ENCODE results near the gene ANXA4. TPM values are rescaled to one million over a fixed set of nuclear protein-coding genes. Genes with fewer than 3 reads are reported as not detected.
"Not testable (repeated sequence)": the region's sequence is repeated elsewhere in the genome, so short reads cannot be mapped to it uniquely, and the experiment has no call there.

Gene ANXA4
- total RNA-seq, 2 experiments from 2014 or later: 24.8 to 30.7 TPM

GRCh38 chr2:69704446-69704845 lies 37.5 kb upstream of the ANXA4 start:
- intact Hi-C loops (cut with DNase I, micrococcal nuclease): no loop called here
- no peak overlapping the region for H3K4me3 Mint-ChIP-seq
- DNase-seq (no peak), ATAC-seq (no peak)
- H3K36me3 Mint-ChIP-seq (ENCODE audit: low read depth): no peaks in the 10 kb centered on the region
- POLR2A ChIA-PET: no interaction called here
- CTCF ChIA-PET: interaction anchor here (1.4 to 1.6 kb wide), 2 partner anchors 9 to 140 kb away, joined by 3 to 4 read pairs; no protein-coding TSS in a partner anchor
- no peak overlapping the region for H3K27ac Mint-ChIP-seq
- no peaks in the 10 kb centered on the region for H3K27me3 Mint-ChIP-seq
- no peaks in the 10 kb centered on the region for H3K9me3 Mint-ChIP-seq (ENCODE audit: low read depth)
- peaks cover 11% of the 10 kb centered on the region for H3K4me1 Mint-ChIP-seq

- peaks cover 7% of the 10 kb centered on the region for H3K4me1 Mint-ChIP-seq
Observed at GRCh38 chr2:69709290-69709689, 32.6 kb upstream of the ANXA4 start.

GRCh38 chr2:69711971-69712370 lies 30.0 kb upstream of the ANXA4 start:
- no peak for ATAC-seq
- Mint-ChIP-seq H3K36me3 (ENCODE audit: low read depth) (no peaks in the 10 kb centered on the region), H3K27me3 (no peaks in the 10 kb centered on the region), H3K27ac (no peak overlapping the region), H3K4me1 (peaks cover 22% of the 10 kb centered on the region), H3K4me3 (no peak overlapping the region), H3K9me3 (ENCODE audit: low read depth) (no peaks in the 10 kb centered on the region)
- POLR2A ChIA-PET: no interaction called here
- intact Hi-C loops (cut with DNase I, micrococcal nuclease): loop anchor here in 1 of 2 experiments (5.0 kb wide), 2 partner anchors 95 to 335 kb away; no protein-coding TSS in a partner anchor
- DNase-seq: no peak
- CTCF ChIA-PET: interaction anchor here (1.2 to 3.2 kb wide), 3 partner anchors 13 to 67 kb away, joined by 3 to 10 read pairs (median 5); no protein-coding TSS in a partner anchor

More at GRCh38 chr2:69709290-69709689, 32.6 kb upstream of the ANXA4 start:
- Mint-ChIP-seq H3K36me3 (ENCODE audit: low read depth) (no peaks in the 10 kb centered on the region), H3K4me3 (no peak overlapping the region), H3K27me3 (no peaks in the 10 kb centered on the region), H3K27ac (no peak overlapping the region), H3K9me3 (ENCODE audit: low read depth) (no peaks in the 10 kb centered on the region)
- ATAC-seq (no peak), DNase-seq (no peak)
- intact Hi-C loops (cut with DNase I, micrococcal nuclease): no loop called here
- CTCF ChIA-PET: interaction anchor here (1.0 to 1.4 kb wide), 2 partner anchors 11 to 15 kb away, joined by 3 to 5 read pairs; no protein-coding TSS in a partner anchor
- POLR2A ChIA-PET: no interaction called here

- ATAC-seq (no peak), DNase-seq (no peak)
- no peak overlapping the region for H3K4me3 Mint-ChIP-seq
- H3K4me1 Mint-ChIP-seq: peaks cover 19% of the 10 kb centered on the region
- H3K36me3 Mint-ChIP-seq (ENCODE audit: low read depth): no peaks in the 10 kb centered on the region
- intact Hi-C loops (cut with DNase I, micrococcal nuclease): loop anchor here (1.0 to 5.0 kb wide), 8 partner anchors 39 to 339 kb away; partner anchors contain the start of gene AAK1 (in 1 of the 2)
- no peaks in the 10 kb centered on the region for H3K27me3 Mint-ChIP-seq
- ChIA-PET POLR2A (no interaction called here), CTCF (interaction anchor here (0.6 to 3.7 kb wide), 14 partner anchors 14 to 906 kb away, joined by 3 to 25 read pairs (median 4); no protein-coding TSS in a partner anchor)
- H3K27ac Mint-ChIP-seq: no peak overlapping the region
- no peaks in the 10 kb centered on the region for H3K9me3 Mint-ChIP-seq (ENCODE audit: low read depth)
Observed at GRCh38 chr2:69714024-69714423, 27.9 kb upstream of the ANXA4 start.

GRCh38 chr2:69714539-69715220 lies 27.3 kb upstream of the ANXA4 start:
- DNase-seq (peak; percentile 95), ATAC-seq (peak; percentile 88)
- POLR2A ChIA-PET; H3K9me3 Mint-ChIP-seq (ENCODE audit: low read depth); H3K36me3 Mint-ChIP-seq (ENCODE audit: low read depth); H3K27me3 Mint-ChIP-seq; H3K4me3 Mint-ChIP-seq: not testable (repeated sequence)
- intact Hi-C loops (cut with DNase I, micrococcal nuclease): loop anchor here (1.0 to 5.0 kb wide), 9 partner anchors 40 to 339 kb away; partner anchors contain the start of genes AAK1 (in 1 of the 2) and NFU1 (in 1 of the 2)
- CTCF ChIA-PET: interaction anchor here (0.7 to 3.7 kb wide), 18 partner anchors 9 to 213 kb away, joined by 3 to 25 read pairs (median 3); no protein-coding TSS in a partner anchor
- peaks cover 19% of the 10 kb centered on the region for H3K4me1 Mint-ChIP-seq
- peak overlapping the region; percentile 39 for H3K27ac Mint-ChIP-seq

- POLR2A ChIA-PET: interaction anchor here (0.7 kb wide), 2 partner anchors 8 to 72 kb away, joined by 3 read pairs; partner anchors contain the start of gene AAK1
- intact Hi-C loops (cut with DNase I, micrococcal nuclease): loop anchor here (2.0 to 5.0 kb wide), 4 partner anchors 41 to 333 kb away; partner anchors contain the start of gene NFU1 (in 1 of the 2)
Observed at GRCh38 chr2:69715964-69716363, 26.0 kb upstream of the ANXA4 start.

GRCh38 chr2:69716555-69717120 lies 25.3 kb upstream of the ANXA4 start:
- no peak overlapping the region for H3K27ac Mint-ChIP-seq
- intact Hi-C loops (cut with DNase I, micrococcal nuclease): loop anchor here in 1 of 2 experiments (5.0 kb wide), 1 partner anchor 279 kb away; the partner anchor contains the start of gene NFU1
- H3K4me1 Mint-ChIP-seq: peaks cover 16% of the 10 kb centered on the region
- H3K27me3 Mint-ChIP-seq: no peaks in the 10 kb centered on the region
- no peak overlapping the region for H3K4me3 Mint-ChIP-seq
- H3K9me3 Mint-ChIP-seq (ENCODE audit: low read depth): no peaks in the 10 kb centered on the region
- POLR2A ChIA-PET: interaction anchor here (0.7 kb wide), 1 partner anchor 73 kb away, joined by 3 read pairs; the partner anchor contains the start of gene AAK1
- no peak for ATAC-seq
- DNase-seq: no peak
- CTCF ChIA-PET: interaction anchor here (0.6 to 3.7 kb wide), 16 partner anchors 9 to 686 kb away, joined by 3 to 21 read pairs (median 4); no protein-coding TSS in a partner anchor
- H3K36me3 Mint-ChIP-seq (ENCODE audit: low read depth): no peaks in the 10 kb centered on the region

More at GRCh38 chr2:69715964-69716363, 26.0 kb upstream of the ANXA4 start:
- H3K9me3 Mint-ChIP-seq (ENCODE audit: low read depth): no peaks in the 10 kb centered on the region
- no peaks in the 10 kb centered on the region for H3K27me3 Mint-ChIP-seq
- H3K4me1 Mint-ChIP-seq: peaks cover 19% of the 10 kb centered on the region
- no peak overlapping the region for H3K4me3 Mint-ChIP-seq
- H3K27ac Mint-ChIP-seq: peak overlapping the region; percentile 15
- ATAC-seq: peak; percentile 84
- no peak for DNase-seq
- CTCF ChIA-PET: interaction anchor here (0.7 to 3.7 kb wide), 15 partner anchors 9 to 340 kb away, joined by 3 to 21 read pairs (median 4); no protein-coding TSS in a partner anchor
- H3K36me3 Mint-ChIP-seq (ENCODE audit: low read depth): no peaks in the 10 kb centered on the region

- ChIA-PET POLR2A (no interaction called here), CTCF (interaction anchor here (0.6 to 3.7 kb wide), 9 partner anchors 8 to 686 kb away, joined by 3 to 21 read pairs (median 5); no protein-coding TSS in a partner anchor)
- no peaks in the 10 kb centered on the region for H3K36me3 Mint-ChIP-seq (ENCODE audit: low read depth)
- DNase-seq (no peak), ATAC-seq (no peak)
- H3K27ac Mint-ChIP-seq: no peak overlapping the region
- intact Hi-C loops (cut with DNase I, micrococcal nuclease): loop anchor here in 1 of 2 experiments (5.0 kb wide), 1 partner anchor 280 kb away; the partner anchor contains the start of gene NFU1
- H3K4me1 Mint-ChIP-seq: peaks cover 15% of the 10 kb centered on the region
- no peaks in the 10 kb centered on the region for H3K9me3 Mint-ChIP-seq (ENCODE audit: low read depth)
- no peaks in the 10 kb centered on the region for H3K27me3 Mint-ChIP-seq
- H3K4me3 Mint-ChIP-seq: no peak overlapping the region
Observed at GRCh38 chr2:69717186-69717585, 24.7 kb upstream of the ANXA4 start.

GRCh38 chr2:69717861-69718273 lies 24.1 kb upstream of the ANXA4 start:
- ATAC-seq: no peak
- Mint-ChIP-seq H3K27me3 (no peaks in the 10 kb centered on the region), H3K27ac (no peak overlapping the region), H3K9me3 (ENCODE audit: low read depth) (no peaks in the 10 kb centered on the region), H3K36me3 (ENCODE audit: low read depth) (no peaks in the 10 kb centered on the region), H3K4me1 (peaks cover 15% of the 10 kb centered on the region), H3K4me3 (no peak overlapping the region)
- no peak for DNase-seq
- ChIA-PET CTCF (interaction anchor here (0.8 to 3.7 kb wide), 4 partner anchors 98 to 179 kb away, joined by 3 to 19 read pairs (median 4); no protein-coding TSS in a partner anchor), POLR2A (no interaction called here)
- intact Hi-C loops (cut with DNase I, micrococcal nuclease): loop anchor here in 1 of 2 experiments (5.0 kb wide), 1 partner anchor 281 kb away; the partner anchor contains the start of gene NFU1

GRCh38 chr2:69718338-69718965 lies 23.5 kb upstream of the ANXA4 start:
- CTCF ChIA-PET: interaction anchor here (0.6 to 3.7 kb wide), 6 partner anchors 67 to 180 kb away, joined by 3 to 19 read pairs (median 4); no protein-coding TSS in a partner anchor
- H3K9me3 Mint-ChIP-seq (ENCODE audit: low read depth): no peaks in the 10 kb centered on the region
- no peaks in the 10 kb centered on the region for H3K36me3 Mint-ChIP-seq (ENCODE audit: low read depth)
- DNase-seq: no peak
- H3K4me3 Mint-ChIP-seq: no peak overlapping the region
- no peaks in the 10 kb centered on the region for H3K27me3 Mint-ChIP-seq
- no peak overlapping the region for H3K27ac Mint-ChIP-seq
- POLR2A ChIA-PET: no interaction called here
- H3K4me1 Mint-ChIP-seq: peaks cover 15% of the 10 kb centered on the region
- intact Hi-C loops (cut with DNase I, micrococcal nuclease): loop anchor here in 1 of 2 experiments (5.0 kb wide), 1 partner anchor 281 kb away; the partner anchor contains the start of gene NFU1
- ATAC-seq: no peak

Measured in activated CD4-positive, alpha-beta T cell treated with anti-CD3 and anti-CD28 coated beads for 36 hours (primary cell).